HL-60 (cell line): ENCODE data around the gene SLC6A20.

Experiments used
- DNase-seq, 2 experiments: peaks; one replicate each; pipeline ENCODE4 v3.0.0-alpha.2; 2010 to 2020; ENCODE audit warnings: low read depth in 1 of 2, low spot score in 1 of 2
- H3K27ac ChIP-seq: fragments of 250-450 bp; sonication (Bioruptor Pico); replicated peaks from 2 replicates; pipeline ENCODE4 v1.5.1; 2020; ENCODE audit warnings: mild to moderate bottlenecking, moderate library complexity
- H3K27me3 ChIP-seq: fragments of 250-450 bp; sonication (Bioruptor Pico); 2 replicates; pipeline ENCODE4 v1.5.1; 2021; ENCODE audit warnings: mild to moderate bottlenecking, moderate library complexity; ENCODE audit not compliant: insufficient read depth, poor library complexity, severe bottlenecking
- H3K4me3 ChIP-seq: replicated peaks from 2 replicates; pipeline ENCODE4 v1.5.1; 2011; ENCODE audit warnings: mild to moderate bottlenecking, control low read depth, low read length; ENCODE audit not compliant: insufficient read depth
- GABPA ChIP-seq: IDR thresholded peaks from 2 replicates; pipeline ENCODE4 v1.6.1; 2012; ENCODE audit warnings: low read depth
- POLR2AphosphoS5 ChIP-seq: IDR thresholded peaks from 2 replicates; pipeline ENCODE4 v1.6.1; 2012; ENCODE audit warnings: low read depth
- REST ChIP-seq: IDR thresholded peaks from 2 replicates; pipeline ENCODE4 v1.6.1; 2012; ENCODE audit warnings: low read depth; ENCODE audit not compliant: insufficient replicate concordance
- SPI1 ChIP-seq: IDR thresholded peaks from 2 replicates; pipeline ENCODE4 v1.6.1; 2012; ENCODE audit warnings: low read depth, mild to moderate bottlenecking, borderline replicate concordance
- TF ChIP-seq, protein P1 (sequence below): IDR thresholded peaks from one replicate; pipeline ENCODE4 v1.5.1; 2011; ENCODE audit warnings: low read length, control low read depth, inconsistent platforms; ENCODE audit not compliant: insufficient read depth

The SLC6A20 gene

DNA sequence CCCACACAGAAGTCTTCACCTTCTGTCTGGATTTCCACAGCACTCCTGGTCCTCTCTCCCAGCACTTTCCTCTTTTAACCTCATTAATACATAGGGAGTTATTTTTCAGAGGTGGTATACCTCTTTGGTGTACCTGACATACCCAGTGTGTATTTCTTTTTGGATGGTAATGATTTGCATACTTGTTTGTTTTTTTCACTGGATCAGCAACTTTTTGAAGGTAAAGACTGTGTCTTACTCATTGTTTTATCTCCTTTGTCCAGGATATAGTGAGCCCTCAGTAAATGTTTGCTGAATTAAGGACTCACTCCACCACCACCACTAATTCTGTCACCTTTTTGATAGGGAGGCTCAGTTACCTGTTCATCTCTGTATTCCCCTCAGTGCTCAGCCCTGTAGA is 55.1 kb downstream of the SLC6A20 start:
- Histone ChIP-seq H3K4me3 (no peak overlapping the region), H3K27ac (no peak overlapping the region)
- TF ChIP-seq SPI1: no peak
- TF ChIP-seq POLR2AphosphoS5: no peak
- TF ChIP-seq, protein P1, sequence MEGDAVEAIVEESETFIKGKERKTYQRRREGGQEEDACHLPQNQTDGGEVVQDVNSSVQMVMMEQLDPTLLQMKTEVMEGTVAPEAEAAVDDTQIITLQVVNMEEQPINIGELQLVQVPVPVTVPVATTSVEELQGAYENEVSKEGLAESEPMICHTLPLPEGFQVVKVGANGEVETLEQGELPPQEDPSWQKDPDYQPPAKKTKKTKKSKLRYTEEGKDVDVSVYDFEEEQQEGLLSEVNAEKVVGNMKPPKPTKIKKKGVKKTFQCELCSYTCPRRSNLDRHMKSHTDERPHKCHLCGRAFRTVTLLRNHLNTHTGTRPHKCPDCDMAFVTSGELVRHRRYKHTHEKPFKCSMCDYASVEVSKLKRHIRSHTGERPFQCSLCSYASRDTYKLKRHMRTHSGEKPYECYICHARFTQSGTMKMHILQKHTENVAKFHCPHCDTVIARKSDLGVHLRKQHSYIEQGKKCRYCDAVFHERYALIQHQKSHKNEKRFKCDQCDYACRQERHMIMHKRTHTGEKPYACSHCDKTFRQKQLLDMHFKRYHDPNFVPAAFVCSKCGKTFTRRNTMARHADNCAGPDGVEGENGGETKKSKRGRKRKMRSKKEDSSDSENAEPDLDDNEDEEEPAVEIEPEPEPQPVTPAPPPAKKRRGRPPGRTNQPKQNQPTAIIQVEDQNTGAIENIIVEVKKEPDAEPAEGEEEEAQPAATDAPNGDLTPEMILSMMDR: no peak
- TF ChIP-seq REST: no peak
- no peak for TF ChIP-seq GABPA

GRCh38 chr3:45739991-45740390 is 56.3 kb downstream of the SLC6A20 start:
- H3K27ac ChIP-seq: no peak overlapping the region
- TF ChIP-seq, protein P1: no peak
- TF ChIP-seq GABPA: no peak
- no peak for DNase-seq
- H3K4me3 ChIP-seq: no peak overlapping the region
- no peaks in the 10 kb centered on the region for H3K27me3 ChIP-seq

More for the DNA sequence above, 55.1 kb downstream of the SLC6A20 start:
- no peak for DNase-seq
- no peaks in the 10 kb centered on the region for H3K27me3 ChIP-seq

DNA sequence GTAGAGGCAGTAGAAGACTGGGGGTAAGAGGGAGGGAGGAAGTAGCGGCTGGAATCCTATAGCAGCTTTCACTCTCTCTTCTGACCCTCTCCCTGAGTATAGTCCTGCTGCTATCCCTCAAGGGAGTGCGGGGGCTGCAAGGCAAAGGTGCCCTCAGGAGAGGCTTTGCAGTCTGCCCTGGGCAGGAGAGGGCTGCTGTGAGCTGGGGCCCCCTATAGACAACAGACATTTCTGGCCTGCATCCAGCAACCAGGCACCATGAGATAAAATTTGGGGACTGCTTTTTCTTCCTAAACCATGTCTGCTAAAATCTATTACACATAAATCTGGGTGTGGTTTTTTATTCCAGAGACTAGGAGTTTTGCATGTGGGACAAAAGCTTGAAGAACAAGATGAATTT is 59.1 kb downstream of the SLC6A20 start:
- TF ChIP-seq GABPA: no peak
- no peak for TF ChIP-seq SPI1
- Histone ChIP-seq H3K27ac (no peak overlapping the region), H3K27me3 (no peaks in the 10 kb centered on the region), H3K4me3 (no peak overlapping the region)
- DNase-seq: no peak

DNA sequence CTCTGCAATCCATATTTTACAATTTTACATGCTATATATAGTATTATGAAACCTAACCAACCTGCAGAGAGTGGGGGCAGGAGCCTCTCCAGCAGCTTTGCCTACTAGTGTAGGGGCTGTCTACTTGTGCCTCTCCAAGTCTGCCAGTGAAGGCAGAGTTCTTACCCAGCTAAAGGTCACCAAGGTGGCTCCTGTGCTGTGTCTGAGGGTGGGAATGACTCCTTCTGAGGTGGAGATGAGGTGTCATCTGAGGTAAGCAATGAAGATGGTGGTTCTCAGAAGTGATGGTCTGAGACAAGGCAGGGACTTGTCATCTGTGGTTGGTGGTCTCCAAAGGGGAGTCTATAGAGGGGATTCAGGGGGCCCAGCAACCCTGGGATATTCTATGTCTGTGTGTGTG is 59.6 kb downstream of the SLC6A20 start:
- no peak for DNase-seq
- Histone ChIP-seq H3K4me3 (no peak overlapping the region), H3K27ac (no peak overlapping the region), H3K27me3 (no peaks in the 10 kb centered on the region)
- TF ChIP-seq, protein P1: no peak

GRCh38 chr3:45730409-45731154 is 65.8 kb downstream of the SLC6A20 start:
- H3K27me3 ChIP-seq: no peaks in the 10 kb centered on the region
- no peak for DNase-seq
- no peak for TF ChIP-seq REST
- H3K4me3 ChIP-seq: no peak overlapping the region
- no peak overlapping the region for H3K27ac ChIP-seq
